HG03378 (cell line): ENCODE results near the gene RPL7L1.

Experiments
- ATAC-seq: cut with Tn5 transposase; IDR thresholded peaks from one replicate; pipeline ENCODE4 v1.9.1; 2021; ENCODE audit warnings: mild to moderate bottlenecking, moderate library complexity; ENCODE audit not compliant: unreplicated experiment

RPL7L1 gene

GRCh38 chr6:42928986-42929820, 49.8 kb downstream of the RPL7L1 start, which contains the start of gene CNPY3:
Gene CNPY3, plus strand, starts transcription at chr6:42929480. Its CDS starts 91 bp downstream, at chr6:42929571.
- ATAC-seq = peak; percentile 74

GRCh38 chr6:42929821-42930360, 50.5 kb downstream of the RPL7L1 start:
- peak; percentile 73 for ATAC-seq

GRCh38 chr6:42932412-42932811, 53.0 kb downstream of the RPL7L1 start:
- no peak for ATAC-seq

GRCh38 chr6:42933205-42933604, 53.8 kb downstream of the RPL7L1 start:
- no peak for ATAC-seq

- ATAC-seq = no peak
These were observed 55.9 kb downstream of the RPL7L1 start for GRCh38 chr6:42935322-42935721.

GRCh38 chr6:42936398-42936797, 57.0 kb downstream of the RPL7L1 start:
- no peak for ATAC-seq

GRCh38 chr6:42937548-42938427, 58.4 kb downstream of the RPL7L1 start:
- no peak for ATAC-seq

- no peak for ATAC-seq
These were observed 59.0 kb downstream of the RPL7L1 start for GRCh38 chr6:42938428-42938796.

GRCh38 chr6:42938987-42939809, 59.8 kb downstream of the RPL7L1 start:
- ATAC-seq = no peak
